ENCODE results near the gene GJB1. TPM values are rescaled to one million over a fixed set of nuclear protein-coding genes. Genes with fewer than 3 reads are reported as not detected.

GJB1 gene
- polyA plus RNA-seq (2012; ENCODE audit: insufficient read length, low read depth), result not detected

DNA sequence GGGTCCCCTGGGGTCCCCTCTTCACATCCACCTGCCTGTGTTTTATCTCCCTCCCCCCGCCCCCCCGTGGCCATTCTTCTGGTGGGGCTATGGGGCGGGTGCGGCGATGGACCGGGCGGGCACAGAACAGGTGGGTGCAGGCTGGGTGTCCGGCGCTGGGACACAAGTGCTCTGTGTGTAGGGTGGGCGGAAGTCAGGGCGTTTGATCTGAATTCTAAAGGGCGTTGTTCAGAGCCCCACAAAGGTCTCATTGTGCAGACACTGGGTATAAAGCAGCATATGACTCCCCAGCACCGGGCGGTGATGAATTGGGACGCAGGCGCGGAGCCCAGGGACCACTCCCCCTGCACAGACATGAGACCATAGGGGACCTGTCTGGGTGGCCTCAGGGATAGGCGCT, at the start of gene GJB1:
Gene GJB1, plus strand, starts transcription at position 296 of the 400 bp plus-strand sequence. CDS start 484 bp downstream, outside the sequence.
- TF ChIP-seq POLR2AphosphoS5 (IDR thresholded peaks at IDR 0.05; ENCODE audit: low read depth, low read length), result no peak
- no peak for TF ChIP-seq TAF1 (IDR thresholded peaks at IDR 0.05; ENCODE audit: borderline replicate concordance, insufficient read depth, low read length)
- no peak for TF ChIP-seq SIN3A (IDR thresholded peaks at IDR 0.05; ENCODE audit: borderline replicate concordance, insufficient read depth, low read length)
- TF ChIP-seq FOXP2 (optimal IDR thresholded peaks at IDR 0.05; ENCODE audit: borderline replicate concordance, extremely low read depth, extremely low read length, insufficient read depth), result no peak

DNA sequence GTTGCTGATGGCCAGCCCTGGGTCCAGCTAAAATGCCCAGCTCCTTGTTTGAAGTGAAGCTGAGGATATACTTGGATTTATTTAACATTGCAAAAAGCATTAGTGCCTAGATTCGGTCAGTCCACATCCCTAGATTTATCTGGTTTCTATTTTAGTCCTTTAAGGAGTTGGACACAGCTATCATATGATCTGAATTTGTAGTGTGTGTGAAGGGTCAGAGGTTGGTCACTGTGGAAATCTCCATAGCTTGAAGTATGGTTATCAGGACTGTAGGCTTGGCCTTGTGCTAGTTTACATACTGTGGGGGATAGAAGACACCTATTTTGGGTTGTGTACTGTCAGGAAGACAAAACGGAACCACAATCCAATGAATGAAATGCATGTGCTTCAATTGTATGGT, 49.6 kb upstream of the GJB1 start:
- TF ChIP-seq FOXP2 (optimal IDR thresholded peaks at IDR 0.05; ENCODE audit: borderline replicate concordance, extremely low read depth, extremely low read length, insufficient read depth) (no peak), SIN3A (IDR thresholded peaks at IDR 0.05; ENCODE audit: borderline replicate concordance, insufficient read depth, low read length) (no peak), POLR2AphosphoS5 (IDR thresholded peaks at IDR 0.05; ENCODE audit: low read depth, low read length) (no peak), REST (IDR thresholded peaks at IDR 0.05; ENCODE audit: insufficient read depth in 1 of 2, low read depth in 2 of 2, low read length in 2 of 2) (no peak)

DNA sequence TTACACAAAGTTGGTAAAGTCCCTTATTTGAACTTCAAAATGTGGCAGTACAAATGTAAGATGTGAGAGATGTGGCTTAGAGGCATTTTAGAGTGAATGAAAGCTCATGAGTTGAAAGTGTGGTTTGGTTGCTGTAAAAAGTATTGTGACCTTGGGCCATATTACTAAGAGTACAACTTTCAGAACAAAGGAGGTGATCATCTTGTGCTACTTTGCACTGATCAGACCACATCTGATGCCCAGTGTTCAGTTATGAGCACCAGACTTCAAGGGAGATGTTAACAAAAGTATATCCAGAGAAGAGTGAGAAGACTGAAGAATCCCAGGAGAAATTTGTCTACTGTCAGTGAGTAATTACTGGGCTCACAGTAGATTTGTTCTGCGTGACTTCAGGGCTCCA, 48.2 kb upstream of the GJB1 start:
- TF ChIP-seq POLR2AphosphoS5 (IDR thresholded peaks at IDR 0.05; ENCODE audit: low read depth, low read length), result no peak

DNA sequence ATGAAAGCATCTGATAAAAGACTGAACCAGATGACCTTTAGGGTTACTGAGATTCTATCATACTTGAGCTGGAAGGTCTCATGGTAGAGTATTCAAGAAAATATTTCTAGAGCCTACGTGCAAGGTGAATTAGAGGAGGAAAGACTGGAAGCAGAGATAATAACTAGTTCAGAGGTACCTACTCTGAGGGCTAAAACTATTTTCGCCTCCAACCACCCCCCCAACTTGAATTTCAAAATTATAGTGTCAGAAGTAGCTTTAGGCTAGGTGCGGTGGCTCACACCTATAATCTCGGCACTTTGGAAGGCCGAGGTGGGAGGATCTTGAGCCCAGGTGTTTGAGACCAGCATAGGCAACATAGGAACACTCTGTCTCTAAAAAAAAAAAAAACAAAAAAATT, 47.5 kb upstream of the GJB1 start:
- TF ChIP-seq FOXP2 (optimal IDR thresholded peaks at IDR 0.05; ENCODE audit: borderline replicate concordance, extremely low read depth, extremely low read length, insufficient read depth), result no peak
- no peak for TF ChIP-seq TAF1 (IDR thresholded peaks at IDR 0.05; ENCODE audit: borderline replicate concordance, insufficient read depth, low read length)
- no peak for TF ChIP-seq REST (IDR thresholded peaks at IDR 0.05; ENCODE audit: insufficient read depth in 1 of 2, low read depth in 2 of 2, low read length in 2 of 2)

DNA sequence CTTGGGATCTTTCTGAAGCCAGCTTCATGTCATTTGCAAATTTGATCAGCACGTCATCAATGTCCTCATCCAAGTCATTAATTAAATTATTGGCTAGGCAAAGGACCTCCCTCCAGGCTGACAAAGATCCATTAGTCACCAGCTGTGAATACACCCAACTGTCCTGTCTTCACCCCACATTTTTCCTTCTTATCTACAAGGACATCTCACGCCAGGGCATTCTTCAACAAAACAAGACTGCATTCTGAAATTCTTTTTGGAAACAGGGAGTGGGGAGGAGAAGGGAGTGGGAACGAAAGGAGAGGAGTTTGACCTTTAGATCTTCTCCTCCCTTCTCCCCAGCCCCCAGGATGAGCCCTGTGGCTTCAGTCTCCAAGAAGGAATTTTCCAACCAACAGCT, 45.7 kb upstream of the GJB1 start:
- TF ChIP-seq POLR2AphosphoS5 (IDR thresholded peaks at IDR 0.05; ENCODE audit: low read depth, low read length), result no peak
- no peak for TF ChIP-seq SIN3A (IDR thresholded peaks at IDR 0.05; ENCODE audit: borderline replicate concordance, insufficient read depth, low read length)
- no peak for TF ChIP-seq TAF1 (IDR thresholded peaks at IDR 0.05; ENCODE audit: borderline replicate concordance, insufficient read depth, low read length)
- TF ChIP-seq FOXP2 (optimal IDR thresholded peaks at IDR 0.05; ENCODE audit: borderline replicate concordance, extremely low read depth, extremely low read length, insufficient read depth), result no peak
- TF ChIP-seq REST (IDR thresholded peaks at IDR 0.05; ENCODE audit: insufficient read depth in 1 of 2, low read depth in 2 of 2, low read length in 2 of 2), result no peak

- TF ChIP-seq TAF1 (IDR thresholded peaks at IDR 0.05; ENCODE audit: borderline replicate concordance, insufficient read depth, low read length) (no peak), REST (IDR thresholded peaks at IDR 0.05; ENCODE audit: insufficient read depth in 1 of 2, low read depth in 2 of 2, low read length in 2 of 2) (no peak), POLR2AphosphoS5 (IDR thresholded peaks at IDR 0.05; ENCODE audit: low read depth, low read length) (no peak), FOXP2 (optimal IDR thresholded peaks at IDR 0.05; ENCODE audit: borderline replicate concordance, extremely low read depth, extremely low read length, insufficient read depth) (no peak), SIN3A (IDR thresholded peaks at IDR 0.05; ENCODE audit: borderline replicate concordance, insufficient read depth, low read length) (no peak)
These were observed 44.1 kb upstream of the GJB1 start for GRCh38 chrX:71178908-71179307.

Data from PFSK-1 (cell line).